Spinal cord (tissue), 10 donors: ENCODE results near the gene SLC66A1. TPM values are rescaled to one million over a fixed set of nuclear protein-coding genes. Genes with fewer than 3 reads are reported as not detected.

Experiments
- DNase-seq, 6 donors: peaks; one replicate each; pipeline versions ENCODE4 v3.0.0 to v3.0.0-alpha.2; 2013 to 2015; ENCODE audit warnings: low spot score in 6 of 6, low read depth in 4 of 6
- H3K27ac ChIP-seq: one replicate; pipeline ENCODE4 v1.5.1; 2013; ENCODE audit warnings: low read depth, low read length, control low read depth
- H3K27me3 ChIP-seq: one replicate; pipeline ENCODE4 v1.6.1; 2013; ENCODE audit warnings: low read length; ENCODE audit not compliant: control insufficient read depth, insufficient read depth
- H3K36me3 ChIP-seq: one replicate; pipeline ENCODE4 v1.6.1; 2013; ENCODE audit warnings: low read length; ENCODE audit not compliant: control insufficient read depth, insufficient read depth
- H3K4me1 ChIP-seq: one replicate; pipeline ENCODE4 v1.6.1; 2013; ENCODE audit warnings: low read length; ENCODE audit not compliant: control insufficient read depth, insufficient read depth
- H3K4me3 ChIP-seq: one replicate; pipeline ENCODE4 v1.5.1; 2013; ENCODE audit warnings: low read depth, low read length, control low read depth
- H3K9me3 ChIP-seq: one replicate; pipeline ENCODE4 v1.6.1; 2013; ENCODE audit warnings: low read length; ENCODE audit not compliant: control insufficient read depth, insufficient read depth
- WGBS: methylation state at CpG from one replicate; pipeline ENCODE4 v1.1.5; 2013; ENCODE audit warnings: missing lambda C conversion rate; ENCODE audit not compliant: insufficient coverage; 5-methylcytosine and 5-hydroxymethylcytosine counted together
- polyA plus RNA-seq, 2 donors: library from polyadenylated mRNA; unstranded; fragments of 120-200 nt; gene quantifications; one replicate each; pipeline ENCODE4 v1.2.1, GENCODE V29; 2013; ENCODE audit not compliant: insufficient read length in 2 of 2
- total RNA-seq, 2 donors: library from RNA; depleted of rRNA in 1 of 2; stranded (reverse); fragments of 120-200 nt in 1 of 2; fragments of >200 nt in 1 of 2; gene quantifications; one replicate each; pipeline versions ENCODE4 v1.2.3 to v1.2.4, GENCODE V29; 2013 to 2014
- donor health status: healthy.

Gene SLC66A1
- total and polyA plus RNA-seq, 4 donors, result 12.2 to 24.0 (median 19.5) TPM

DNA sequence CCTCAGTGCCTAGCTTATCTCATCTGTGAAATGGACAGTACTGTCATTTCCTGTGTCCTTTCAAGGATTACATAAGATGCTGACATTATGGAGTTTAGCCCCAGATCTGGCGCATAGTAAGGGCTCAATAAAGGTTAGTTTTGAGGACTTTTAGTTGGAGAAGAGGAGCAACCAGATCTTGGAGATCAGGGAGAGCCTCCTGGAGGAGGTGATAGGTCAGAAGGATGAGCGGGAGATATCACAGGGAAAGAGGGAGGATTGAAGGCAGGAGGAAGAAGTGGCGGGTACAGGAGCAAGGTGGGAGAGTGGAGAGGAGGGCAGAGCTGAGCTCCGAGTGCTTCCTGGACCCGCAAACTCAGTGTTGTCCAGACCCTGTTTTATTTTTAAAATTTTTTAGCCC is 17.5 kb downstream of the SLC66A1 start:
- Histone ChIP-seq H3K9me3 (no peaks in the 10 kb centered on the region), H3K27me3 (no peaks in the 10 kb centered on the region), H3K4me3 (no peak overlapping the region), H3K36me3 (peaks cover 90% of the 10 kb centered on the region), H3K27ac (no peak overlapping the region), H3K4me1 (no peaks in the 10 kb centered on the region)
- no peak for DNase-seq
- 93% methylated on average over 4 of the region's 5 CpGs for WGBS

DNA sequence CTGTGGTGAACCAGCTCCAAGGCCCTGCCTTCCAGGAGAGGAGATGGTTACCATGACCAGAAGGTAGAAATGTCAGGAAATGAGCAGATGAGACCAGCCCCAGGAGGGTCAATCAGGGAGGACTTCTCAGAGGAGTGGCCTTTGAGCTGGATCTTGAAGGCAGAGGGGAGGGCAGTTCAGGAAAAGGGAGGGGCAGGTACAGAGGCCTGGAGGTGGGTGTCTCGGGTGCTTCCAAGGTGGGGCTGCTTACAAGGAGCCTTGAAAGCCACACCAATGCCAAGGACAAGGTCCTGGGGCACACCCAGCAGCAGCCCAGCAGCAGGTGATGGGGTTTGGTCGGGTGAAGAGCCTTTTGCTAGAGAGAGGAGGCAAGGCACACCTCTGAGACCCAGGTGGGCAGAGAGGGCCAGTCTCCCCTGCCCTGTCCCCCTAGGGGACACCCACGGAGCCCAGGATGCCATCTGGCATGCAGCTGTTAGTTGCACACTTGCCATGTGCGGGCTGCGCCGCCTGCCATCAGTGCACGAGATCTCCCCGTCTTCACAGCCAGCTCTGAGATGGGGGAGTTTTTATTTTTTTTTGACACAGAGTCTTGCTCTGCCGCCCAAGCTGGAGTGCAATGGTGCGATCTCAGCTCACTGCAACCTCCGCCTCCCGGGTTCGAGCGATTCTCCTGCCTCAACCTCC is 18.5 kb downstream of the SLC66A1 start:
- H3K9me3 ChIP-seq, result no peaks in the 10 kb centered on the region

DNA sequence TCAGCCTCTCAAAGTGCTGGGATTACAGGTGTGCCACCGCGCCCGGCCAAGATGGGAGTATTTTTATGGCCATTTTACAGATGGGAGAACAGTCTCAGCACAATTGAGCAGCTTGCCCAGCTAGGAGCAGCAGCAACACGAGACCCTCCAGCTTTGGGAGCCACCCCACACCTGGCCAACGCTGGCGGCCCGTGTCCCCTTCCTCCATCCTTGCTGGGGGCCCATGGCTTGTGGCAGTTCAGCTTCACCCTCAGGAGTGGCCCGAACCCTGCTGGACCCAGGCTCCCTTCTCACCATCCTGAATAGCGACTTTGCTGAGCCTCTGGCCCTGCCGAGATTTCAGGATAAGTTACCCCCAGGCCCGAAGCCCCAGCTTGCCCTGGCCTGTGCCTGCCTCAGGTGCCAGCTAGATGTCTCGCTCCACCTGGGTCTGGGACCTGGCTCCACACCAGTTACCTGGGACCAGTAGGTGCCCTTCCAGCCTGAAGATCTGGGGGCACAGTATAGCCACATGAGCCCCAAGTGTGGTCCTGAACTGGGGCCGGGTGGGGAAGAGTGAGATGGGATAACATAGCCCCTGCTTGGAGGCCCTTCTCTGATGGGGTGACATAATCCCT is 19.2 kb downstream of the SLC66A1 start:
- 91% methylated on average over 13 of the region's 13 CpGs for WGBS
- Histone ChIP-seq H3K36me3 (peaks cover 82% of the 10 kb centered on the region), H3K27me3 (no peaks in the 10 kb centered on the region), H3K4me3 (no peak overlapping the region), H3K4me1 (no peaks in the 10 kb centered on the region), H3K9me3 (no peaks in the 10 kb centered on the region), H3K27ac (no peak overlapping the region)
- no peak for DNase-seq

More for the DNA sequence above, 18.5 kb downstream of the SLC66A1 start:
- Histone ChIP-seq H3K4me3 (no peak overlapping the region), H3K27ac (no peak overlapping the region), H3K4me1 (no peaks in the 10 kb centered on the region), H3K36me3 (peaks cover 84% of the 10 kb centered on the region), H3K27me3 (no peaks in the 10 kb centered on the region)
- WGBS, result 86% methylated on average over 2 of the region's 14 CpGs
- no peak for DNase-seq

DNA sequence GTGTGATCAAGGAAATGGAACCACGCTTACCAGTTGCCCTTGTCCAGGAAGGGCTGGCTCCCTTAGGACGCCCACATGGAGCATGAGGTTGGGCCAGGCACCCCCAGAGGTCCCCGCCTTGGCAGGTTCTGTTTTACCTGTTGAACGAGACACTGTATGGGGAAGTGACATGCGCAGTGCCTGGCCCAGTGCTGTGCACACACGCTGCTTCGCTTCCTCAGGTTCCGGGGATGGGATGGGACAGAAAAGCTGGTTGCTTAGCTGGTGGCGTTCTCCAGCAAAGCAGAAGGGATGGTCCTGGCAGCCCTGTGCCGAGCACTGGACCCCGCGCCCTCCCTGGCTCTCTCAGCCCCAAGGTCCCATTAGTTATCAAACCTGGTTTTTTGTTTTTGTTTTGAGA is 20.7 kb downstream of the SLC66A1 start:
- Histone ChIP-seq H3K4me3 (no peak overlapping the region), H3K4me1 (no peaks in the 10 kb centered on the region), H3K27me3 (no peaks in the 10 kb centered on the region), H3K9me3 (no peaks in the 10 kb centered on the region), H3K36me3 (peaks cover 76% of the 10 kb centered on the region), H3K27ac (no peak overlapping the region)
- no peak for DNase-seq
- WGBS, result 84% methylated on average over 12 of the region's 12 CpGs

DNA sequence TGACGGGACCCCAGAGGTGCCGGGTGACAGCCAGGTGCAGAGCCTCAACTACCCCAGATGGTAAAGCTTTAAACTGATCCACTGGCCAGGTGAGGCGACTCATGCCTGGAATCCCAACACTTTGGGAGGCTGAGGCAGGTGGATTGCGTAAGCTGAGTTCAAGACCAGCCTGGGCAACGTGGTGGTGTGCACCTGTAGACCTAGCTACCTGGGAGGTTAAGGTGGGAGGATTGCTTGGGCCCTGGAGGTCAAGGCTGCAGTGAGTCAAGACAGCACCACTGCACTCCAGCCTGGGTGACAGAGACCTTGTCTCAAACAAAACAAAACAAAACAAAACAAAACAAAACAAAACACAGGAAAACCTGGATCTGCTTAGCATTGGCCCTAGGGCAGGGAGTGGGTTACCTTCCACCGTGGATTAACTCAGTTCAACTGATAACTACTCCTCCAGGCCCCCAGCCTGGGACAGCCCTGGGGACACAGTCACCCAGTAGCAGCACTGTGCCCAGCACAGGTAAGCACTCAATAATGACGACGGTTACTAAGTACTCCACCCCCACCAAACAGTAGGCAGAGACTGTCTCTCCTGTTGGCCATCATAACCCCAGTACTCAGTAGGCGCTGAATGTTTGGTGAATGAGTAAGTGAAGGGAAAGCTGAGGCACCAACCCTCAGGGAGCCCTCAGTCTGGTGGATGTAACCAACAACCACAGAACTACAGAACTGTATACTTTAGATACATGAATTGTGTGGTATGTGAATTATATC is 21.6 kb downstream of the SLC66A1 start:
- 80% methylated on average over 5 of the region's 9 CpGs for WGBS
- DNase-seq, result no peak
- no peak overlapping the region for H3K27ac ChIP-seq
- no peak overlapping the region for H3K4me3 ChIP-seq
- no peaks in the 10 kb centered on the region for H3K27me3 ChIP-seq
- H3K36me3 ChIP-seq, result peaks cover 75% of the 10 kb centered on the region
- H3K9me3 ChIP-seq, result no peaks in the 10 kb centered on the region
- peaks cover 2% of the 10 kb centered on the region for H3K4me1 ChIP-seq

DNA sequence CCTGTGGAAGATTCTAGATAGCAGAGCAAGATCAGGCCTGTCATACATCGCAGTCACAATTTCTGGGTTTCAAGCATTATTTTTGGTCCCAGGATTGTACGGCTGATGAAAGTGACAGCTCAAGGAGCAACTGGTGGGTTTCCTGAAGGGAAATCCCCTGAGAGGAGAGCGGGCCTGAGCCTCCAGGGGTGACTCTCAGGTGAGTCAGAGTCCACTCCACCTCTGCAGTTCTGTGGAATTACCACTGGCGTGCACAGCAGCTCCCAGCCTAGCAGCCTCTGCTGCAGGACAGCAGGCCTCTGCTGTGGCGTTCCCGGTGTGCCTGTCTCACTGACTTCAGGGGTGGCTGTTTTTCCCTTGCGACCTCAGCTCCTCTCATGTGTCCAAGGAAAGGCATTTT is 24.4 kb downstream of the SLC66A1 start:
- peaks cover 67% of the 10 kb centered on the region for H3K36me3 ChIP-seq
- 94% methylated on average over 7 of the region's 7 CpGs for WGBS

DNA sequence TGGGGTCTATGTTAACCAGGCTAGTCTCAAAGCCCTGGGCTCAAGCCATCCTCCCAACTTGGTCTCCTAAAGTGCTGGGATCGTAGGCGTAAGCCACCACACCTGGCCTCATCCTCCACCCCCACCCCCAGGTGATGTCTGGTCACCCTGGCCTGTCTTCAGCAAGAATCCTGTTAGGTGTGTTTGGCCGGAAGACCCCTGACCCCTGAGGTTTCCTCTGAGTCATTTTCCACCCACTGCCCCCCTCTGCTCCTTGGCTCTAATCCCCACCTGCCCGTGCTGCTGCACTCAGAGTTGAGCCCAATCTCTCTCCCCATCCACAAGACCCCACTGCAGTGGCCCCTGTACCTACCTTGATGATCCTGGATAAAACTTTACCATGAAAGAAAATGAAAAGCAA is 25.2 kb downstream of the SLC66A1 start:
- Histone ChIP-seq H3K36me3 (peaks cover 68% of the 10 kb centered on the region), H3K27me3 (no peaks in the 10 kb centered on the region), H3K27ac (no peak overlapping the region), H3K9me3 (no peaks in the 10 kb centered on the region), H3K4me3 (no peak overlapping the region), H3K4me1 (peaks cover 26% of the 10 kb centered on the region)
- no peak for DNase-seq
- 92% methylated on average over 4 of the region's 4 CpGs for WGBS

More for the DNA sequence above, 24.4 kb downstream of the SLC66A1 start:
- H3K4me1 ChIP-seq, result peaks cover 19% of the 10 kb centered on the region
- no peak for DNase-seq
- H3K9me3 ChIP-seq, result no peaks in the 10 kb centered on the region
- no peaks in the 10 kb centered on the region for H3K27me3 ChIP-seq
- H3K27ac ChIP-seq, result no peak overlapping the region
- no peak overlapping the region for H3K4me3 ChIP-seq

DNA sequence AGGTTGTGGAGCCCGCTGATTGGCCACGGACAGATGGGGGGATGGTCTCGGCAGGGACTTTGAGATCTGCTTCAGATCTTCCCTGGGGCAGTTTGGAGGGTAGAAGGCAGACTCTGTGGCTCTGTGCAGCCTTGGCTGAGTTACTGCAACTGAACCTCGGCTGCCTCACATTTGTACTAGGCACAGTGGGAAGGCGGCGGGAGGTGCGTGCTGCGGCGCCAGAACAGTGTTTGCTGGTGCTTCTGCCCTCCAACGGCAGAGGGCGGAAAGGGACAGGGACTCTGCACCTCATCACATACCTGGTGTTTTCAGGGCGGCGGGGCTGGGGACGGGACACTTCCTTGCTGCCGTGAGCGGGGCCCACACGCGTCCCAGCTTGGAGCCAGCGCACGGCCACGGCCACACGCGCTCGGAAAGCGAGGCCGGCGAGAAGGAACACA is 26.2 kb downstream of the SLC66A1 start:
- Histone ChIP-seq H3K4me3 (no peak overlapping the region), H3K4me1 (peaks cover 30% of the 10 kb centered on the region), H3K27me3 (no peaks in the 10 kb centered on the region), H3K36me3 (peaks cover 68% of the 10 kb centered on the region), H3K9me3 (no peaks in the 10 kb centered on the region), H3K27ac (no peak overlapping the region)
- WGBS, result 36% methylated on average over 23 of the region's 27 CpGs
- peak in 2 of 6 donors; percentile 47 to 54 for DNase-seq

DNA sequence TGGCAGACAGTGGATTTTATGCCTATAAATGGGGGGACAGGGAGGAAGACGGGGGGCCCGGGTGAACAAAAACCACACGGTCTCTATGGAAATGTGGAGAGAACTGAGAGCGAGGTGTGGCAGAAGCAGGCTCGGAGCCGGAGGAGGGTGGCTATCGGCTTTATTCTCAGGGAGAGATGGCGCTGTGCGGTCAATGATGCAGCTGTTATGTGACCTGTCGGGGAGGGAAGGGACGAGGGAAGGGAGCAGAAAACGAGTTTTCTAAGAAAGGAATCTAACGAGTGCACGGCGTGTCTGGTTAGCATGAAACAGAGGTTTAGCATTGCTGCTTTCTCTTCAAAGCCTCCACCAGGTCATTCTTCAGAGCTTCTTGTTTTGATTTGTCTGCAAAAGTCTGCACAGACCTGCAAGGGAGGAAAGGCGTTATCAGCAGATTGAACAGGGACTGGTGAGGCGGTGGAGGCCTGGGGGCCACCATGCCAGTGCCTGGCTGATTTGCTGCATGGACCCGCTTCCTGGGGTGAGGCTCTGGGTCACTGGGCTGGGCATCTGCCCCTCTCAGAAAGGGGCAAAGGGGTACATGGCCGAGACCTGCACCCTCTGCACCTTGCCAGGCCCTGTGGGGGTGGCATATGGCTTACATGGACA is 27.2 kb downstream of the SLC66A1 start:
- H3K4me3 ChIP-seq, result no peak overlapping the region
- H3K9me3 ChIP-seq, result no peaks in the 10 kb centered on the region
- 46% methylated on average over 16 of the region's 19 CpGs for WGBS
- H3K27me3 ChIP-seq, result no peaks in the 10 kb centered on the region
- peaks cover 36% of the 10 kb centered on the region for H3K4me1 ChIP-seq
- DNase-seq, result peak in 2 of 6 donors; percentile 43 to 62
- H3K27ac ChIP-seq, result no peak overlapping the region
- peaks cover 74% of the 10 kb centered on the region for H3K36me3 ChIP-seq
